NCI-H146 (cell line): ENCODE data around the gene ADORA1.

ENCODE experiments used
- DNase-seq: peaks from one replicate; lab custom pipeline; 2025; lab: John Stamatoyannopoulos, UW

ADORA1 gene

DNA sequence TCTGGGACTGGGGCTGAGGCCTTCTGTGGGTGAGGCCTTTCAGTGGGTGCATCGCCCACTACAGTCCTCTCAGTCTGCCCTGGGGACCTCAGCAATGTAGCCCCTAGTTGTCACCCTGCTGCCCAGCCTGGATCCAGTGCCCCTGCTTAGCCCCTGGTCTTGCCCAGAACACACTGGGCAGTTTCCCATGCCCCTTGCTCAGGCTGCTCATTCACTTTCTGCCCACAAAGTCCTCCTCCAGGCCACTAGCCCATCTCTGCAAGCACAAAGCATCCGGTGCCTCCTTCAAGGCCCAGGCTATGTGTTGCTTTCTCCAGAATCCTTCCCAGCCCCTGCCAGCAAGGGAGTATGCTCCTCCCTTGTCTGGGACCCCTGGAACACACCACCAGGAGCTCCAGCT lies 5.4 kb upstream of the ADORA1 start:
- DNase-seq, result no peak

GRCh38 chr1:203124011-203124410 lies 3.5 kb upstream of the ADORA1 start:
- DNase-seq, result no peak

- DNase-seq, result peak; percentile 34
These were observed 2.8 kb upstream of the ADORA1 start for GRCh38 chr1:203124546-203125317.

- DNase-seq, result no peak
These were observed 1.2 kb upstream of the ADORA1 start for GRCh38 chr1:203126151-203126865.

- DNase-seq, result no peak
These were observed 460 bp upstream of the ADORA1 start for GRCh38 chr1:203126866-203127665.

DNA sequence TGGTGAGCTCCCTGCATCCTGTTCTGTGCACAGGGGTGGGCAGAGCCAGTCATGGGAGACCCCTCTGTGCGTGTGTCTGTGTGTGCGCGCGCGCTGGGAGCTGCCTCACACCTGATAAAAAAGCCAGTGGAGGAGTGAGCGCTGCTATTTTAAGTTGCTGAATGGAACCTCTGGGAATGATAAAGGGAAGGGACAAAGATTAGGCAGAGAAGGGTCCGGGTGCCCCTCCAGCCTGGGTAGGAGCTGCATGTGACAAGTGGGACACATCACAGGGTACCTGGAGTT lies 847 bp downstream of the ADORA1 start:
- no peak for DNase-seq

DNA sequence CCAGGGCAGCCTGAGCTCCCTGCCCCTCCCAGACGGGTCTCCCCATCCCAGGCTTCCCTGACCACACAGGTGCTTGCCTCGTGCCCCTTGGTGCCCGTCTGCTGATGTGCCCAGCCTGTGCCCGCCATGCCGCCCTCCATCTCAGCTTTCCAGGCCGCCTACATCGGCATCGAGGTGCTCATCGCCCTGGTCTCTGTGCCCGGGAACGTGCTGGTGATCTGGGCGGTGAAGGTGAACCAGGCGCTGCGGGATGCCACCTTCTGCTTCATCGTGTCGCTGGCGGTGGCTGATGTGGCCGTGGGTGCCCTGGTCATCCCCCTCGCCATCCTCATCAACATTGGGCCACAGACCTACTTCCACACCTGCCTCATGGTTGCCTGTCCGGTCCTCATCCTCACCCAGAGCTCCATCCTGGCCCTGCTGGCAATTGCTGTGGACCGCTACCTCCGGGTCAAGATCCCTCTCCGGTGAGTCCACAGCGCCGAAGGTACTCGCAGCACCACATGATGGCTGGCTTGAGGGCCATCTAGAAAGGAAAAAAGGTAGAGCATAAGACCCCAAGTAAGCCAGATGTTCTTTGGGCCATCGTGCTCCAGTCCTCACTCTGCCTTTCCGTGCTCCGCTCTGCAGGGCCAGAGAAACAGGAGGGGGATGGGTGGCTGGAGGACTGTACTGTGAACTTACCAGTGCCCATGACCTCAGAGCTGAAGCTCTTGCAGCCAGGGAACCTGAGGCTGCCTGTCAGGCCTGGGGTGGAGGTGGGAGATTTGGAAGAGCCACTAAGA lies 1.4 kb downstream of the ADORA1 start:
- DNase-seq, result no peak

- no peak for DNase-seq
These were observed 2.1 kb downstream of the ADORA1 start for GRCh38 chr1:203129501-203130231.

DNA sequence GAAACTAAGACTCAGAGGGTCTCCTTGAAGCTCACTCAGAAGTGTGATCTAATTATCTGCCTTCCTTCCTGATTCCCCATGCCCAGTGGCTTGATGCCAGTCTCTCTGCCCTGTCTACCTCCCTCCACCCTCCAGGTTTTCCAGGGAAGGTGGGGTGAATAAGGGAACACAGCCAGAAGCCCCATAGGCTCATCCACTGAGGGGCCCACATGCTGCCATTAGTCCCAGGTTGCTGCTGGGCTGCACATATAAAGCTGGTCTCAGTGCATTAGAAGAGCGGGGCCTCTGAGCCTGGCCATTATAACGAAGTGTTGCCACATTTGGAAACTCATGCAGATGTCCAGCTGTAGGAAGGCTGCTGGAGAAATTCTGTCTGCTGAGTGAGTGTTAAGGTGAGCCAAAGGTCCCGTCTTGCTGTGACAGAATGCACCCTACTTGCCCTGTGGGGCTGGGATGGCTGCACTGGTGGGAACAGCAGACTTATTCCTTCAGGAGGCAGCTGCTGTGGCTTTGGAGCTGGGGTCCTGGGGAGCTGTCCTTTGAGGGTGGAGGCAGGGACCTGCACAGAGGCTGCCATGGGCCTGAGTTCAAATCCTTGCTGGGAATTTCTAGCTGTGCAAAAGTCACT lies 2.9 kb downstream of the ADORA1 start:
- DNase-seq, result no peak

GRCh38 chr1:203131548-203132200 lies 4.1 kb downstream of the ADORA1 start:
- no peak for DNase-seq

DNA sequence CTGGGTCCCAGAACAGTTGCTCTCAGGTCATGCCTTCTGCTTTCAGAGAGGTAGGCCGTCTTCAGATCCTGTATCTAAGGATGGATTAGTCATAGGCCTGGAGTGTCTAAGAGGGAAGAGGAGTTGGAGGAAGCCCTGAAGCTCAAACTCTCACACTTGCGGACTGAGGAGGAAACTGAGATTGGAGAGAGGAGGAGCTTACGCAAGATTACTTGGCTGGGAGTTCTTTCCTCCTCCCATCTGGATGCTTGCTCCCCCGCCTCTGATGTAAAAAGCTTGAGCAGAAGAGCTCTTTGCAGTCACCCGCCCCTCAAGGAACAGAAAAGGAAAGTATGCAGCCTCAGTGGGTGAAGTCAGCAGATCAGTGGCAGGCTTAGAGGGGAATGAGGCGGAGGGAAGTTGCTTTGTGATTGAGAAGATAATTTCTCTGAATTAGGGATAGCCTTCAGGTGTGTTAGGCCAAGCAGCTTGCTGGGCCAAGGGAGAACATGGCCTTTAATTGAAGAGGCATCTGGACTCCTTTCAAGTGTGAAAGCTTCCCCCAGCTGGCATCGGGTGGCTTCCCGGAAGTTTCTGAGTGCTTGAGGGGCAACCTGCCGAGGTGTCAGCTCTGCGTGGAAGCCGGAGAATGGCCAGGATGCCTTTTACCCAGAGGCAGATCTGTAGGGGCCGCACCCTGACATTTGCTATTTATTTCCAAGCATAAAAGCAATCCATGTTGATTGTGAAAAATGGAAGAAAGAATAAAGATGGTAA lies 6.6 kb downstream of the ADORA1 start:
- no peak for DNase-seq

DNA sequence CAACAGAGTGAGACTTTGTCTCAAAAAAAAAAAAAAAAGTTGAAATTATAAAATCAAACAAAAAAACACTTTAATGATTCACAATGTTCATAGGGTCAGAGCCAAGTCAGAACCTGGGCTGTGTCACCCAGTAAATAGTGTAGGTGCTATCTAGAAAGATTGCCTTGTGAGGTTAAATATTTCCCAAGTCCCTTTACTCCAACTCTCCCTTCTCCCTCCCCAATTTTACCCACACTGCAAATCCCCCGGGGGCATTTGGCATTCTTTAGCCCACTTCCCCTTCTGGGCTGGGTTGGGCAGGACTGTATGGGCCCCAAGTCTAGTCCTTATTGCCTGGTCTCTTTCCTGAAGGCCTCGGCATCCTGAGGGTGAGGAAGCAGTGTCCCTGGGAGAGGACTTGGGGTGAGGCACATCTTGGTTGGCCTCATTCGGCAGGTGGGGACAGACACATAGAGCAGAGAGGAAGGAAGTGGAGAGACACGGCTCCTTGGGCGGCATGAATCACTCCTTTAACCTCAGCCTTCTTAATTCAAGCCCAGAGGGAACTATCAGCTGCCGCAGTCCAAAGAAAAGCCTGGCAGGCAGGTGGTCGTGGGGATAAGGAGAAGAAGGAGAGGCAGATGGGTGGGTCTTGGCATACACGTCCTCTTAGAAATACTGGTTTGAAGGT lies 8.2 kb downstream of the ADORA1 start:
- DNase-seq, result no peak

- DNase-seq, result no peak
These were observed 9.0 kb downstream of the ADORA1 start for GRCh38 chr1:203136409-203137042.

DNA sequence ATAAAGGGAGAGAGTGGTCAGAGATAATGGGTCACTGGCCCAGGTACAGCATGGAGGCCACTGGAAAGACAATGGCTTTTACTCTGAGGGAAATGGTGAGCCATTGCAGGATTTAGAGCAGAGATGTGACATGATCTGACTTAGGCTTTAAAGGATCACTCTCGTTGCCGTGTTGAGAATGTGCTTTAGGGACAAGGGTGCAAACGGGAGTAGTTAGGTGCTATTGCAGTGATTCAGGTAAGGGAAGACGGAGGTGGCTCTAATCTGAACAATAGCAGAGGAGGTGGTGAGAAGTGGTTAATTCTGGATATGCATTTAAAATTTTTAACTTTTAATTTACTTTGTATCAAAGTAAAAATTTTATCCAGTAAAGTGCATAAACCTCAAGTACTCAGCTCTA lies 9.8 kb downstream of the ADORA1 start:
- DNase-seq, result no peak

GRCh38 chr1:203138066-203138465 lies 10.5 kb downstream of the ADORA1 start:
- no peak for DNase-seq

DNA sequence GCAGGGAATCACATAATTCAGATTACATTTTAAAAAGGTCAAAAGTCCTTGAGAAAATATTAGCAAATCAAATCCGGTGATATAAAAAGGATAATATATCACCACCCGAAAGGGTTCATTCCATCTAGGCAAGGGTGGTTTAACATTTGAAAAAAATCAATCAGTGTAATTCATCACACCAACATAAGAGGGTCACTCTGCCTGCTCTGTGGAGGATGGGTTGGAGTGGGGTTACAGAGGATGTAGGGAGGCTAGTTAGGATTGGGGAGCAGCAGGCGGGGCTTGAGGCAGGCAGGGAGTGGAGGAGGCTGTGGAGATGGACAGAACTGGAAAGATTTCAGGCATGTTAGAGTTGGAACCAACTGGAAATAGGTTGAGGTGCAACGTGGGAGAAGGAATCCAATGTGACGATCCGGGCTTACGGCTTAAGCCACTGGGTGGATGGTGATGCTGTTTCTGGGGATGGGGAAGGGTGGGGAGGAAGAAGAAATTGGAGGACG lies 12.5 kb downstream of the ADORA1 start:
- no peak for DNase-seq

DNA sequence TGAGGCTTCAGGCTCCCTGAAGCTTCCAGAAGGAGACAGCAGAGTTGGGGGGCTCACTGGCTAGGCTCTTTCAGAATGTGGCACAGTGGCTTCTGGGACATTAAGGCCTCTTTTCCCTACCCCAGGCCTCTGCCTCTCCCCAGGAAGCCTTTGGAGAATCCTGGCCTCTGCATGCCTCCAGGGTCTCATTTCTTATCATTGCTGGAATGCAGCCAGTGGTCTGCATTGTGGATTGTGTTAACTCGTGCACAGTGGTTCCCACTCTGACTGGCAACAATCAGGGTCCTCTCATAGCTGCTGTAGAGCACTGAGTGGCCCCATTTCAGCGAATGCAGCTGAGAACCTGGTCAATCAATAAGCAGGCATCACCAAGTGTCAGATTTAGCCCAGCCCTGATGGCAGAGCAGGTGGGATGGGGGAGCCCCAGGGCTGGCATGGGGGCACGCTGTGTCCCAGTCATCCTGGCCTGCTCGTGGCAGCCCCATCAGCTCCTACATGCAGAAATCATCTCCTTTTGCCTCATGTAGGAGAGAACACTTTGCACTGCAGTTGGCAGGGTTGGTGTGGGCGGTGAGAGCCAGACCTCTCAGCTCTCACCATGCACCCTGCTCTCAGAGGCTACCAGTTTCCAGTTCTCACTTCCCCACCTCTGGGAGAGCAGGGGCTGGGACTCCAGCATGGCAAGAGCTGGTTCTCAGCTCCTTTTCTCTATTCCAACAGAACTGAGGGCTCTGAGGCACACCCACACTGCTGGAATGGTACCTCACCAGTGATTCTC lies 13.4 kb downstream of the ADORA1 start:
- DNase-seq, result no peak

DNA sequence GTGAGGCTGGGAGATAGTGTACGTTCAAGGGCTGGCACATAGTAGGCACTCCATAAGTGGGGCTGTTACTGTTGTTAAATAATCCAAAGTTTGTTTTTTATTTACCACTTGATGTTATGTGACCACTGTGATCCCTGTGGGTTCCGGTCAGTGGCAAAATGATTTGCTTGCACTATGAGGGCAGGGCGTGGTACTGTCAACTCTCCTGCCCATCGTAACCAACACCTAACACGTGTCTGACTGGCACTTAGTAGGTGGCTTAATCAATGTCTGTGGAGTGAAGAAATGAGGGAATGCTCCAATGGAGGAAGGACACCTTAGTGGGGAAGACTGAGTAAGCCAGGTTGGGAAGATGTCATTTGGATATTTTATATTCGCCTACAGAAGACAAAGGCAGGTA lies 14.6 kb downstream of the ADORA1 start:
- no peak for DNase-seq
